Activated T-helper 2 cell treated with anti-CD3 and anti-CD28 coated beads, Interferon-gamma antibody, Interleukin-2, Interleukin-4, amounts not matched to agents 10 μg/mL and 5 μg/mL and 100 μg/mL, durations not matched to agents 14 hours and 24 hours and 36 hours (primary cell): ENCODE measurements around the gene ZNF239. TPM values are rescaled to one million over a fixed set of nuclear protein-coding genes. Genes with fewer than 3 reads are reported as not detected.
"Not testable (repeated sequence)": the region's sequence is repeated elsewhere in the genome, so short reads cannot be mapped to it uniquely, and the experiment has no call there.

Experiments used
- DNase-seq: peaks from one replicate; pipeline ENCODE4 v3.0.0; 2021; ENCODE audit warnings: low spot score
- H3K27ac Mint-ChIP-seq: one replicate; pipeline ENCODE4 v1.8.0; 2021; ENCODE audit warnings: mixed read lengths
- H3K27me3 Mint-ChIP-seq: one replicate; pipeline ENCODE4 v1.8.0; 2021; ENCODE audit warnings: low read depth, mixed read lengths
- H3K36me3 Mint-ChIP-seq: one replicate; pipeline ENCODE4 v1.8.0; 2021; ENCODE audit warnings: low read depth, mixed read lengths
- H3K4me1 Mint-ChIP-seq: one replicate; pipeline ENCODE4 v1.8.0; 2021; ENCODE audit warnings: low read depth, mixed read lengths
- H3K4me3 Mint-ChIP-seq: one replicate; pipeline ENCODE4 v1.8.0; 2021; ENCODE audit warnings: low read depth, mild to moderate bottlenecking, moderate library complexity, mixed read lengths
- H3K9me3 Mint-ChIP-seq: one replicate; pipeline ENCODE4 v1.8.0; 2021; ENCODE audit warnings: mixed read lengths
- intact Hi-C: fragments of 100-400 bp; cut with micrococcal nuclease; formaldehyde crosslinking; loops from one replicate; pipeline ENCODE4 v1.15.1; 2023
- total RNA-seq: library from RNA; stranded (reverse); gene quantifications from 2 replicates; pipeline ENCODE4 v1.2.3, GENCODE V29; 2022

Gene ZNF239
- total RNA-seq, 1 donor from 2014 or later = 0.66 TPM

- H3K4me3 Mint-ChIP-seq = no peak overlapping the region
- peaks cover 23% of the 10 kb centered on the region for H3K9me3 Mint-ChIP-seq
- H3K27me3 Mint-ChIP-seq = no peaks in the 10 kb centered on the region
- H3K27ac Mint-ChIP-seq = no peak overlapping the region
- peaks cover 19% of the 10 kb centered on the region for H3K4me1 Mint-ChIP-seq
- intact Hi-C loops = no loop called here
- DNase-seq = no peak
- H3K36me3 Mint-ChIP-seq = peaks cover 20% of the 10 kb centered on the region
Measured at GRCh38 chr10:43570971-43571370, 3.4 kb downstream of the ZNF239 start.

GRCh38 chr10:43569681-43570080, 4.7 kb downstream of the ZNF239 start:
- H3K4me3 Mint-ChIP-seq = no peak overlapping the region
- H3K4me1 Mint-ChIP-seq = peaks cover 10% of the 10 kb centered on the region
- no peak overlapping the region for H3K27ac Mint-ChIP-seq
- no peaks in the 10 kb centered on the region for H3K27me3 Mint-ChIP-seq
- peaks cover 11% of the 10 kb centered on the region for H3K36me3 Mint-ChIP-seq
- intact Hi-C loops = no loop called here
- DNase-seq = no peak
- H3K9me3 Mint-ChIP-seq = peaks cover 10% of the 10 kb centered on the region

- no peaks in the 10 kb centered on the region for H3K27me3 Mint-ChIP-seq
Measured at GRCh38 chr10:43557214-43557613, 17.2 kb downstream of the ZNF239 start.

GRCh38 chr10:43543746-43544145, 30.7 kb downstream of the ZNF239 start:
- H3K36me3 Mint-ChIP-seq, H3K4me3 Mint-ChIP-seq, H3K4me1 Mint-ChIP-seq, intact Hi-C loops, H3K27ac Mint-ChIP-seq, H3K27me3 Mint-ChIP-seq, DNase-seq: not testable (repeated sequence)
- peaks cover 23% of the 10 kb centered on the region for H3K9me3 Mint-ChIP-seq

More at GRCh38 chr10:43557214-43557613, 17.2 kb downstream of the ZNF239 start:
- no peak for DNase-seq
- H3K36me3 Mint-ChIP-seq = peaks cover 33% of the 10 kb centered on the region
- H3K4me3 Mint-ChIP-seq = no peak overlapping the region
- H3K9me3 Mint-ChIP-seq = peaks cover 75% of the 10 kb centered on the region
- no peaks in the 10 kb centered on the region for H3K4me1 Mint-ChIP-seq
- no peak overlapping the region for H3K27ac Mint-ChIP-seq
- intact Hi-C loops = no loop called here

- DNase-seq = no peak
- H3K36me3 Mint-ChIP-seq = peaks cover 8% of the 10 kb centered on the region
- H3K9me3 Mint-ChIP-seq = peaks cover 83% of the 10 kb centered on the region
- H3K27ac Mint-ChIP-seq = no peak overlapping the region
- no peaks in the 10 kb centered on the region for H3K4me1 Mint-ChIP-seq
- no peak overlapping the region for H3K4me3 Mint-ChIP-seq
- H3K27me3 Mint-ChIP-seq = no peaks in the 10 kb centered on the region
- intact Hi-C loops = no loop called here
Measured at GRCh38 chr10:43524434-43525247, 49.8 kb downstream of the ZNF239 start.

Other genes with a start within 250 kb of the ZNF239 start
- gene FXYD4, start 203.0 kb downstream of the ZNF239 start, total RNA-seq = not detected in 2 replicates
- 503 and 520 TPM in 2 replicates for gene HNRNPF, start 165.4 kb downstream of the ZNF239 start, total RNA-seq
- 2.0 and 2.2 TPM in 2 replicates for gene ZNF487, start 137.5 kb downstream of the ZNF239 start, total RNA-seq
- 5.6 and 6.5 TPM in 2 replicates for gene ZNF485, start 31.8 kb upstream of the ZNF239 start, total RNA-seq
- 12.1 and 12.9 TPM in 2 replicates for gene ZNF32, start 74.3 kb upstream of the ZNF239 start, total RNA-seq